GM23338 (cell line): ENCODE results near the gene ADTRP. TPM values are rescaled to one million over a fixed set of nuclear protein-coding genes. Genes with fewer than 3 reads are reported as not detected.

ENCODE experiments used
- ATAC-seq: fragments of 200-7000 bp; cut with Tn5 transposase; 3 replicates; pipeline ENCODE4 v1.9.1; 2020
- DNase-seq: peaks from one replicate; pipeline ENCODE4 v3.0.0-alpha.2; 2015; ENCODE audit warnings: low spot score
- H2AFZ ChIP-seq: fragments of 200-600 bp; sonication (generic); 2 replicates; pipeline ENCODE4 v1.8.0; 2016; ENCODE audit warnings: antibody characterized with exemption, mild to moderate bottlenecking, moderate library complexity
- H3F3A ChIP-seq: fragments of 200-600 bp; sonication (generic); replicated peaks from 2 replicates; pipeline ENCODE4 v1.8.0; 2017; ENCODE audit warnings: antibody characterized with exemption, mixed run types, low read depth
- H3K27ac ChIP-seq: fragments of 200-600 bp; sonication (generic); 2 replicates; pipeline ENCODE4 v1.6.1; 2016; ENCODE audit warnings: low read depth
- H3K27me3 ChIP-seq: fragments of 200-600 bp; sonication (generic); 2 replicates; pipeline ENCODE4 v1.8.0; 2016; ENCODE audit warnings: mild to moderate bottlenecking, mixed run types, moderate library complexity; ENCODE audit not compliant: insufficient read depth
- H3K36me3 ChIP-seq: fragments of 200-600 bp; sonication (generic); 2 replicates; pipeline ENCODE4 v1.8.0; 2016; ENCODE audit warnings: mild to moderate bottlenecking; ENCODE audit not compliant: insufficient read depth
- H3K4me1 ChIP-seq: fragments of 200-600 bp; sonication (generic); 2 replicates; pipeline ENCODE4 v1.8.0; 2016; ENCODE audit warnings: mild to moderate bottlenecking, moderate library complexity; ENCODE audit not compliant: insufficient read depth
- H3K4me2 ChIP-seq: fragments of 200-600 bp; sonication (generic); 2 replicates; pipeline ENCODE4 v1.7.1; 2017; ENCODE audit warnings: mixed run types
- H3K4me3 ChIP-seq: fragments of 200-600 bp; sonication (generic); 2 replicates; pipeline ENCODE4 v1.6.1; 2016; ENCODE audit warnings: mixed run types
- H3K79me2 ChIP-seq: fragments of 200-600 bp; sonication (generic); replicated peaks from 2 replicates; pipeline ENCODE4 v1.8.0; 2017; ENCODE audit warnings: mild to moderate bottlenecking; ENCODE audit not compliant: insufficient read depth
- H3K9me2 ChIP-seq: fragments of 200-600 bp; sonication (generic); 2 replicates; pipeline ENCODE4 v1.8.0; 2017; ENCODE audit not compliant: insufficient read depth
- H4K20me1 ChIP-seq: fragments of 200-600 bp; sonication (generic); replicated peaks from 2 replicates; pipeline ENCODE4 v1.8.0; 2017; ENCODE audit warnings: mild to moderate bottlenecking; ENCODE audit not compliant: insufficient read depth
- H3K27ac Mint-ChIP-seq: 2 replicates; pipeline ENCODE4 v1.8.0; 2020; ENCODE audit warnings: inconsistent platforms, mild to moderate bottlenecking, moderate library complexity, mixed read lengths
- H3K27me3 Mint-ChIP-seq: 3 replicates; pipeline ENCODE4 v1.8.0; 2022; ENCODE audit warnings: low read depth, mild to moderate bottlenecking, moderate library complexity, mixed read lengths, inconsistent platforms; ENCODE audit not compliant: insufficient read depth, poor library complexity
- H3K36me3 Mint-ChIP-seq: 3 replicates; pipeline ENCODE4 v1.8.0; 2021; ENCODE audit warnings: low read depth, mild to moderate bottlenecking, inconsistent platforms, moderate library complexity, mixed read lengths
- H3K4me1 Mint-ChIP-seq: 3 replicates; pipeline ENCODE4 v1.8.0; 2020; ENCODE audit warnings: mild to moderate bottlenecking, inconsistent platforms, mixed read lengths
- H3K4me3 Mint-ChIP-seq: 3 replicates; pipeline ENCODE4 v1.8.0; 2021; ENCODE audit warnings: moderate library complexity, mild to moderate bottlenecking, inconsistent platforms, mixed read lengths
- H3K9me3 Mint-ChIP-seq: 3 replicates; pipeline ENCODE4 v1.8.0; 2020; ENCODE audit warnings: moderate library complexity, mild to moderate bottlenecking, inconsistent platforms, mixed read lengths
- CREB1 ChIP-seq: fragments of 250-450 bp; sonication (Bioruptor Pico); IDR thresholded peaks from 2 replicates; pipeline ENCODE4 v1.5.0; 2020; ENCODE audit warnings: low read depth, mild to moderate bottlenecking, moderate library complexity
- CTCF ChIP-seq, 2 experiments: fragments of 200-600 bp in 1 of 2; sonication (generic) in 1 of 2; conservative IDR thresholded peaks; 2 replicates each; pipeline versions ENCODE4 v1.5.1 to v1.6.1; 2016 to 2017; ENCODE audit warnings: antibody characterized with exemption in 2 of 2, low read depth in 2 of 2, mild to moderate bottlenecking in 2 of 2, moderate library complexity in 1 of 2
- ETS1 ChIP-seq: IDR thresholded peaks from 2 replicates; pipeline ENCODE4 v1.6.1; 2016; ENCODE audit warnings: antibody characterized with exemption
- EZH2 ChIP-seq: fragments of 200-600 bp; sonication (generic); IDR thresholded peaks from one replicate; pipeline ENCODE4 v1.8.0; 2017; ENCODE audit warnings: antibody characterized with exemption, mild to moderate bottlenecking, low read depth; ENCODE audit not compliant: unreplicated experiment
- EZH2phosphoT487 ChIP-seq: fragments of 200-600 bp; sonication (generic); IDR thresholded peaks from one replicate; pipeline ENCODE4 v1.8.1; 2018; ENCODE audit warnings: antibody characterized with exemption; ENCODE audit not compliant: unreplicated experiment
- JUNB ChIP-seq: IDR thresholded peaks from one replicate; pipeline ENCODE4 v1.6.1; 2016; ENCODE audit warnings: antibody characterized with exemption; ENCODE audit not compliant: unreplicated experiment
- NANOG ChIP-seq: IDR thresholded peaks from 2 replicates; pipeline ENCODE4 v1.6.1; 2016; ENCODE audit warnings: antibody characterized with exemption, borderline replicate concordance
- POLR2AphosphoS5 ChIP-seq: IDR thresholded peaks from 2 replicates; pipeline ENCODE4 v1.6.1; 2016; ENCODE audit warnings: antibody characterized with exemption, low read depth
- REST ChIP-seq: IDR thresholded peaks from one replicate; pipeline ENCODE4 v1.6.1; 2018; ENCODE audit warnings: antibody characterized with exemption; ENCODE audit not compliant: unreplicated experiment
- STAT1 ChIP-seq: IDR thresholded peaks from one replicate; pipeline ENCODE4 v1.6.1; 2016; ENCODE audit warnings: antibody characterized with exemption; ENCODE audit not compliant: unreplicated experiment
- ZNF114 ChIP-seq: fragments of 250-450 bp; sonication (Bioruptor Pico); IDR thresholded peaks from 2 replicates; pipeline ENCODE4 v1.5.0; 2020; ENCODE audit warnings: mild to moderate bottlenecking, moderate library complexity
- ZNF331 ChIP-seq: fragments of 250-450 bp; sonication (Bioruptor Pico); IDR thresholded peaks from 2 replicates; pipeline ENCODE4 v1.5.0; 2020; ENCODE audit warnings: low read depth, mild to moderate bottlenecking, moderate library complexity
- polyA plus RNA-seq: library from polyadenylated mRNA; unstranded; fragments of >200 nt; fragmentation: Nextera tagmentation; extraction: Ambion mirVana; gene quantifications from 2 replicates; pipeline ENCODE4 v1.2.1, GENCODE V29; 2016
- total RNA-seq: library from RNA; depleted of rRNA; stranded (reverse); fragments of >200 nt; shearing (Covaris generic); gene quantifications from 2 replicates; pipeline ENCODE4 v1.2.3, GENCODE V29; 2014

The ADTRP gene
- total and polyA plus RNA-seq, 2 experiments from 2014 or later, result not detected

DNA sequence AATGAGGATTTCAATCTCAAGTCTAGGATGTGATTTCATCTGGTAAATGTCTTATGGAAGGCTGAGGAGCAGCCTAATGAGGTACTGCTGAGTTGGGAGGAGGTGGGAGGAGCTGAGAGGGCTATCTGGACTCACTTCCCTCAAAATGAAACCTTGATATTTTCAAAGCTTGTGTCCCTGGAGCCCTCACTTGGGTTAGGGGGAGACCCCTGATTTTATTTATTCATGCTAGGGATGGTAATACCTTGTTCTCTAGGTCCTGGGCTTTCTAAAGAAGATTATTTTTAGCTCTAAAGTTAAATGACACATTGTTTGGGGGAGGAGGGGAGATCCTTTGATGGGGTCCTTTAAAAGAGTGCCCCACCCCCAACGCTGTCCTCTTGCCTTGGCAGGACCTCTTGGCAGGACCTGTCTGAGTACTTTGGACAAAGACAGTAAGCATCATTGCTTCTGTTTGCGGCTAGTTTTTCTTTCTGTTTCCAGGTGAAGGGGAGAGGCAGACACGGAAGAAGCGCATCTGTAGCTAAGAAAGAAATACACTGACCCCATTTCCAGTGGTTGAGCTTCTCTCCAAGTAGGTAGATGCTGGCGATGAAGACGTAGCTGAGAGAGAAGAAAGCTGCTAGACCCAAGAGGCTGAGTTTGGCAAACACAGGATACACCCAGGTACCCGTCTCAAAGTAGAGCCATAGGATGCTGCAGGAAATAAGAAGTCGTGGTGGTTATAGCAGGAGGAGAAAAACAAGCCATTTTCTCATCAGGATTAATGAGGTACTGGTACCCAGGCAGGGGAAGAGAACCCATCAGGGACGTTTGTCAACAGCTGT is 55.6 kb downstream of the ADTRP start:
- Histone ChIP-seq H4K20me1 (no peaks in the 10 kb centered on the region), H2AFZ (peak overlapping the region; percentile 23; the same call in 1 of the 2 replicates), H3K4me1 (no peaks in the 10 kb centered on the region), H3K4me3 (no peak overlapping the region), H3K4me2 (no peak overlapping the region), H3K27ac (no peak overlapping the region), H3K79me2 (no peaks in the 10 kb centered on the region), H3K36me3 (no peaks in the 10 kb centered on the region), H3K9me2 (peaks cover 6% of the 10 kb centered on the region; the same call in 1 of the 2 replicates), H3F3A (no peaks in the 10 kb centered on the region), H3K27me3 (no peaks in the 10 kb centered on the region)
- Mint-ChIP-seq H3K36me3 (no peaks in the 10 kb centered on the region), H3K9me3 (peaks cover 4% of the 10 kb centered on the region; the same call in 2 of the 3 replicates), H3K27ac (no peak overlapping the region), H3K27me3 (no peaks in the 10 kb centered on the region), H3K4me3 (no peak overlapping the region), H3K4me1 (no peaks in the 10 kb centered on the region; the same call in 2 of the 3 replicates)
- DNase-seq (no peak), ATAC-seq (no peak)
- TF ChIP-seq EZH2, result no peak
- no peak for TF ChIP-seq NANOG

DNA sequence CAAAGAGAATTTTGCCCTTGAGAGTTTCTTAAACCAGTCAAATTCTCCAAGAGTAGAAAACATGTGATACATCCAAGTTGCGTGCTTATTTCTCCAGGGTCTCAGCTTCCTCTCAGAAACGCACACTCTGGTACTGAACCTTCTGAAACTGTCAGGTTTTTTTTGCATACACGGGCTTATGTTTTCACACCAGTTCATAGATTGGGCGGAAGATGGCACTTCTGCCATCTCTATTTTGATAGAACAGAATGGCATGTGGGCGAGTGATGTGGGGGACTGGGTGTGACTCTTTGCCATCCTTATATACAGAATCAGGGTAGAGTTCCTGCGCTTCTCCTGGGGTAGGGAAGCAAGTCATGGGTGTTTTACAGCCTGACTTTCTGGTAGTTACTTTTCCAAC is 56.4 kb downstream of the ADTRP start:
- Histone ChIP-seq H3F3A (no peaks in the 10 kb centered on the region), H2AFZ (no peak overlapping the region), H3K4me2 (no peak overlapping the region), H3K27ac (no peak overlapping the region), H3K4me1 (no peaks in the 10 kb centered on the region), H3K4me3 (no peak overlapping the region), H3K36me3 (no peaks in the 10 kb centered on the region), H4K20me1 (no peaks in the 10 kb centered on the region), H3K79me2 (no peaks in the 10 kb centered on the region), H3K27me3 (no peaks in the 10 kb centered on the region), H3K9me2 (peaks cover 6% of the 10 kb centered on the region; the same call in 1 of the 2 replicates)
- Mint-ChIP-seq H3K4me3 (no peak overlapping the region), H3K36me3 (no peaks in the 10 kb centered on the region), H3K27ac (no peak overlapping the region), H3K9me3 (peaks cover 4% of the 10 kb centered on the region; the same call in 2 of the 3 replicates), H3K4me1 (peaks cover 3% of the 10 kb centered on the region; the same call in 2 of the 3 replicates), H3K27me3 (no peaks in the 10 kb centered on the region)
- no peak for DNase-seq
- no peak for TF ChIP-seq CTCF (conservative IDR thresholded peaks at IDR 0.05; ENCODE audit: low read depth in 2 of 2)
- TF ChIP-seq JUNB, result no peak
- no peak for TF ChIP-seq EZH2
- no peak for ATAC-seq

- H3K27ac ChIP-seq, result no peak overlapping the region
- H3K36me3 Mint-ChIP-seq, result no peaks in the 10 kb centered on the region
- H3K4me3 Mint-ChIP-seq, result no peak overlapping the region
- no peaks in the 10 kb centered on the region for H3K27me3 ChIP-seq
- H3K4me1 ChIP-seq, result no peaks in the 10 kb centered on the region
- DNase-seq (no peak), ATAC-seq (no peak)
- H3K9me2 ChIP-seq, result peaks cover 6% of the 10 kb centered on the region; the same call in 1 of the 2 replicates
- no peak overlapping the region for H3K4me3 ChIP-seq
- no peaks in the 10 kb centered on the region for H3K79me2 ChIP-seq
- no peak overlapping the region for H3K4me2 ChIP-seq
- H3K36me3 ChIP-seq, result no peaks in the 10 kb centered on the region
- peaks cover 3% of the 10 kb centered on the region; the same call in 2 of the 3 replicates for H3K4me1 Mint-ChIP-seq
- no peaks in the 10 kb centered on the region; the same call in 2 of the 3 replicates for H3K9me3 Mint-ChIP-seq
- H4K20me1 ChIP-seq, result no peaks in the 10 kb centered on the region
- no peak overlapping the region for H2AFZ ChIP-seq
- H3K27ac Mint-ChIP-seq, result no peak overlapping the region
- no peaks in the 10 kb centered on the region for H3F3A ChIP-seq
- no peaks in the 10 kb centered on the region for H3K27me3 Mint-ChIP-seq
- no peak for TF ChIP-seq JUNB
- no peak for TF ChIP-seq STAT1
- no peak for TF ChIP-seq ZNF331 (CRISPR knock-in tag)
- TF ChIP-seq REST, result no peak
- TF ChIP-seq EZH2phosphoT487, result no peak
- TF ChIP-seq NANOG, result no peak
- TF ChIP-seq POLR2AphosphoS5, result no peak
- no peak for TF ChIP-seq ZNF114 (CRISPR knock-in tag)
- no peak for TF ChIP-seq ETS1
- no peak for TF ChIP-seq EZH2
- TF ChIP-seq CREB1 (CRISPR knock-in tag), result no peak
Measured at GRCh38 chr6:11718463-11718862, 60.1 kb downstream of the ADTRP start.
